OCI-LY3 (cell line): ENCODE results near the gene RRN3.
"Not testable (repeated sequence)": the region's sequence is repeated elsewhere in the genome, so short reads cannot be mapped to it uniquely, and the experiment has no call there.

Experiments used
- H2AFZ ChIP-seq: fragments of 200-600, 300-600 bp; shearing (Covaris generic); 2 replicates; pipeline ENCODE4 v1.6.0; 2014; ENCODE audit warnings: antibody characterized with exemption, low read depth, low read length
- H3K27ac ChIP-seq: fragments of 200-600, 300-600 bp; sonication (generic); 2 replicates; pipeline ENCODE4 v1.5.1; 2014; ENCODE audit warnings: mild to moderate bottlenecking, low read length, moderate library complexity, mixed read lengths
- H3K27me3 ChIP-seq: fragments of 200-600, 300-600 bp; sonication (generic); 2 replicates; pipeline ENCODE4 v1.6.1; 2014; ENCODE audit warnings: low read depth, low read length, mixed read lengths
- H3K36me3 ChIP-seq: fragments of 200-600, 300-600 bp; sonication (generic); replicated peaks from 2 replicates; pipeline ENCODE3; 2014; ENCODE audit warnings: low read depth, low read length, mixed read lengths
- H3K4me1 ChIP-seq: fragments of 300-600, 200-600 bp; sonication (generic); 2 replicates; pipeline ENCODE4 v1.6.1; 2014; ENCODE audit warnings: low read length, mixed read lengths
- H3K4me2 ChIP-seq: fragments of 200-600, 300-600 bp; sonication (generic); 2 replicates; pipeline ENCODE4 v1.6.1; 2014; ENCODE audit warnings: low read length, mixed read lengths
- H3K4me3 ChIP-seq: fragments of 300-600, 200-600 bp; sonication (generic); 2 replicates; pipeline ENCODE4 v1.5.1; 2014; ENCODE audit warnings: antibody characterized with exemption, mild to moderate bottlenecking, low read length, moderate library complexity
- H3K79me2 ChIP-seq: fragments of 300-600, 200-600 bp; shearing (Covaris generic); 2 replicates; pipeline ENCODE4 v1.6.1; 2014; ENCODE audit warnings: mild to moderate bottlenecking, low read length, mixed read lengths
- H3K9ac ChIP-seq: fragments of 300-600, 200-600 bp; shearing (Covaris generic); 2 replicates; pipeline ENCODE4 v1.6.0; 2014; ENCODE audit warnings: mild to moderate bottlenecking, low read length, moderate library complexity
- H3K9me3 ChIP-seq: fragments of 200-600, 300-600 bp; shearing (Covaris generic); 2 replicates; pipeline ENCODE4 v1.6.1; 2014; ENCODE audit warnings: low read length, mixed read lengths; ENCODE audit not compliant: insufficient read depth
- H4K20me1 ChIP-seq: fragments of 200-600, 300-600 bp; sonication (generic); 2 replicates; pipeline ENCODE4 v1.6.1; 2016; ENCODE audit warnings: low read length, mixed read lengths; ENCODE audit not compliant: insufficient read depth

RRN3 gene

GRCh38 chr16:15016354-15016753 lies 77.7 kb downstream of the RRN3 start:
- not testable (repeated sequence) for H3K36me3 ChIP-seq, H3K4me3 ChIP-seq, H3K27ac ChIP-seq, H3K27me3 ChIP-seq, H3K9me3 ChIP-seq, H3K79me2 ChIP-seq, H3K9ac ChIP-seq, H2AFZ ChIP-seq, H4K20me1 ChIP-seq, H3K4me1 ChIP-seq, H3K4me2 ChIP-seq

- H3K4me3 ChIP-seq, H3K4me1 ChIP-seq, H3K79me2 ChIP-seq, H3K27me3 ChIP-seq, H2AFZ ChIP-seq, H3K9me3 ChIP-seq, H3K36me3 ChIP-seq, H3K9ac ChIP-seq, H4K20me1 ChIP-seq, H3K27ac ChIP-seq, H3K4me2 ChIP-seq: not testable (repeated sequence)
Measured at GRCh38 chr16:15015671-15016070, 78.4 kb downstream of the RRN3 start.

- H3K27me3 ChIP-seq, H3K79me2 ChIP-seq, H3K9ac ChIP-seq, H3K9me3 ChIP-seq, H4K20me1 ChIP-seq, H3K4me1 ChIP-seq, H2AFZ ChIP-seq, H3K27ac ChIP-seq, H3K4me2 ChIP-seq, H3K36me3 ChIP-seq, H3K4me3 ChIP-seq: not testable (repeated sequence)
Measured at GRCh38 chr16:15012941-15013340, 81.1 kb downstream of the RRN3 start.
